SU-DHL-6 (cell line): ENCODE measurements around the gene STX16.

Source experiments
- H2AFZ ChIP-seq: fragments of 200-600 bp; sonication (generic); 2 replicates; pipeline ENCODE4 v1.6.1; 2014; ENCODE audit warnings: low read depth, mild to moderate bottlenecking, moderate library complexity, mixed read lengths, antibody characterized with exemption, low read length; ENCODE audit not compliant: severe bottlenecking
- H3F3A ChIP-seq: fragments of 200-600 bp; shearing (Covaris generic); 2 replicates; pipeline ENCODE4 v1.6.0; 2016; ENCODE audit warnings: antibody characterized with exemption, mild to moderate bottlenecking; ENCODE audit not compliant: insufficient read depth
- H3K27ac ChIP-seq: fragments of 200-600 bp; sonication (generic); 2 replicates; pipeline ENCODE4 v1.5.1; 2016; ENCODE audit warnings: low read depth, mild to moderate bottlenecking, low read length, moderate library complexity, mixed read lengths
- H3K27me3 ChIP-seq: fragments of 200-600 bp; sonication (generic), shearing (Covaris generic); 2 replicates; pipeline ENCODE4 v1.6.0; 2014; ENCODE audit warnings: mild to moderate bottlenecking, low read length
- H3K36me3 ChIP-seq: fragments of 200-600 bp; sonication (generic); 2 replicates; pipeline ENCODE4 v1.6.1; 2014; ENCODE audit warnings: mild to moderate bottlenecking, low read length, mixed read lengths
- H3K4me2 ChIP-seq: fragments of 300-600, 200-600 bp; shearing (Covaris generic), sonication (generic); 2 replicates; pipeline ENCODE4 v1.6.0; 2014; ENCODE audit warnings: low read length, low read depth, mild to moderate bottlenecking; ENCODE audit not compliant: poor library complexity, severe bottlenecking
- H3K4me3 ChIP-seq: fragments of 200-600 bp; sonication (generic); 2 replicates; pipeline ENCODE4 v1.5.1; 2014; ENCODE audit warnings: antibody characterized with exemption, low read length, mild to moderate bottlenecking, mixed read lengths; ENCODE audit not compliant: insufficient read depth, poor library complexity, severe bottlenecking
- H3K79me2 ChIP-seq: fragments of 200-600 bp; sonication (generic); 2 replicates; pipeline ENCODE4 v1.6.1; 2014; ENCODE audit warnings: mild to moderate bottlenecking, low read length, moderate library complexity; ENCODE audit not compliant: insufficient read depth
- H3K9ac ChIP-seq: fragments of 200-600 bp; sonication (generic); 2 replicates; pipeline ENCODE4 v1.7.0; 2014; ENCODE audit warnings: mild to moderate bottlenecking, low read length
- H3K9me2 ChIP-seq: fragments of 200-600 bp; sonication (generic); replicated peaks from 2 replicates; pipeline ENCODE4 v1.6.1; 2014; ENCODE audit warnings: low read length; ENCODE audit not compliant: insufficient read depth
- H3K9me3 ChIP-seq: fragments of 200-600 bp; sonication (generic); 2 replicates; pipeline ENCODE4 v1.6.1; 2014; ENCODE audit warnings: low read length, mixed read lengths; ENCODE audit not compliant: insufficient read depth
- H4K20me1 ChIP-seq: fragments of 200-600 bp; sonication (generic); 2 replicates; pipeline ENCODE4 v1.6.1; 2014; ENCODE audit warnings: low read depth, mild to moderate bottlenecking, antibody characterized with exemption, low read length, moderate library complexity, mixed read lengths
- EZH2phosphoT487 ChIP-seq: fragments of 200-600 bp; sonication (generic), shearing (Covaris generic); conservative IDR thresholded peaks from 2 replicates; pipeline ENCODE4 v1.6.1; 2018; ENCODE audit warnings: mild to moderate bottlenecking, antibody characterized with exemption, low read length, moderate library complexity, mixed read lengths
- TF ChIP-seq, protein P1 (sequence below): fragments of 200-600 bp; sonication (generic); IDR thresholded peaks from one replicate; pipeline ENCODE4 v1.5.1; 2017; ENCODE audit warnings: antibody characterized with exemption, mild to moderate bottlenecking, low read length, moderate library complexity; ENCODE audit not compliant: insufficient read depth, poor library complexity, severe bottlenecking

STX16 gene

DNA sequence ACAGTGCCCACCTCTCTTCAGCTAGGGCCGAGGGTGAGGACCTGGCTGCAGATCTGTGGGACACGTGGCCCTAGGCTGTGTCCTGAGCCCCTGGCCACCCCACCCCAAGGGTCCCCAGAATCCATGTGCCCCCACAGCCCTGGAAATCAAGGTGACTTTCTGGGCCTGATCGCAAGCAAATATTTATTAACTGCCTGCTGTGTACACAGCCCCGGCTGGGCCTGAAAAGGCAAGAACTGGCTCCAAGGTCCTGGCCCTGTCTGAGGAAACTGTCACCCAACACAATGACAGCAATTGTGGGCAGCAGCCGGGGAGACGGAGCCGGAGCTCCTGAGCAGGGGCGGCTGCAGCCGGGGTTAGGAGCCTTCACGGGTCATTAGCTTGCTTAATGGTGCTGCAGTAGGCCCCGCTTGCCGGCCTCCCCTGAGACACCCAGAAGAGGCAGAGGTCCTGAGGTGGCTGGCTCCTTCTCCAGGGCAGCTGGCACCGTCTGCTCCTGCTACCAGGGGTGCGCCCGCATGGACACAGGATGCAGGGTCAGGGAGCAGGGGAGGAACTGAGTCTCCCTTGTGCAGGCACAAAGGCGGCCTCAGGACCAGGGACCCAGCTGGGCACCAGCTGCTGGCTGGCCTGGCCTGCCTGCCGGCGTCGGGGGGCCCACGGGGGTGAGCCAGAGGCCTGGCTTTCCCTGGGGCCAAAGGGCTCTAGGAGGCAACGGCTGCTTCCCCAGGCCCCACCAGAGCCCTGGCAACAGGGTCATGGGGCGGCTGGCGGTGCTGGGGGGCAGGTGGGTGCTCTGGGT is 65.6 kb downstream of the STX16 start:
- no peak overlapping the region for H2AFZ ChIP-seq
- H4K20me1 ChIP-seq, result no peaks in the 10 kb centered on the region
- H3K4me2 ChIP-seq, result no peak overlapping the region
- TF ChIP-seq, protein P1, sequence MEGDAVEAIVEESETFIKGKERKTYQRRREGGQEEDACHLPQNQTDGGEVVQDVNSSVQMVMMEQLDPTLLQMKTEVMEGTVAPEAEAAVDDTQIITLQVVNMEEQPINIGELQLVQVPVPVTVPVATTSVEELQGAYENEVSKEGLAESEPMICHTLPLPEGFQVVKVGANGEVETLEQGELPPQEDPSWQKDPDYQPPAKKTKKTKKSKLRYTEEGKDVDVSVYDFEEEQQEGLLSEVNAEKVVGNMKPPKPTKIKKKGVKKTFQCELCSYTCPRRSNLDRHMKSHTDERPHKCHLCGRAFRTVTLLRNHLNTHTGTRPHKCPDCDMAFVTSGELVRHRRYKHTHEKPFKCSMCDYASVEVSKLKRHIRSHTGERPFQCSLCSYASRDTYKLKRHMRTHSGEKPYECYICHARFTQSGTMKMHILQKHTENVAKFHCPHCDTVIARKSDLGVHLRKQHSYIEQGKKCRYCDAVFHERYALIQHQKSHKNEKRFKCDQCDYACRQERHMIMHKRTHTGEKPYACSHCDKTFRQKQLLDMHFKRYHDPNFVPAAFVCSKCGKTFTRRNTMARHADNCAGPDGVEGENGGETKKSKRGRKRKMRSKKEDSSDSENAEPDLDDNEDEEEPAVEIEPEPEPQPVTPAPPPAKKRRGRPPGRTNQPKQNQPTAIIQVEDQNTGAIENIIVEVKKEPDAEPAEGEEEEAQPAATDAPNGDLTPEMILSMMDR, result no peak
- no peak for TF ChIP-seq EZH2phosphoT487
- no peak overlapping the region for H3K27ac ChIP-seq
- H3K27me3 ChIP-seq, result no peaks in the 10 kb centered on the region
- no peak overlapping the region for H3K9ac ChIP-seq
- no peaks in the 10 kb centered on the region for H3K9me2 ChIP-seq
- H3K9me3 ChIP-seq, result no peaks in the 10 kb centered on the region
- H3F3A ChIP-seq, result no peaks in the 10 kb centered on the region
- H3K4me3 ChIP-seq, result no peak overlapping the region
- H3K36me3 ChIP-seq, result no peaks in the 10 kb centered on the region
- H3K79me2 ChIP-seq, result no peaks in the 10 kb centered on the region

DNA sequence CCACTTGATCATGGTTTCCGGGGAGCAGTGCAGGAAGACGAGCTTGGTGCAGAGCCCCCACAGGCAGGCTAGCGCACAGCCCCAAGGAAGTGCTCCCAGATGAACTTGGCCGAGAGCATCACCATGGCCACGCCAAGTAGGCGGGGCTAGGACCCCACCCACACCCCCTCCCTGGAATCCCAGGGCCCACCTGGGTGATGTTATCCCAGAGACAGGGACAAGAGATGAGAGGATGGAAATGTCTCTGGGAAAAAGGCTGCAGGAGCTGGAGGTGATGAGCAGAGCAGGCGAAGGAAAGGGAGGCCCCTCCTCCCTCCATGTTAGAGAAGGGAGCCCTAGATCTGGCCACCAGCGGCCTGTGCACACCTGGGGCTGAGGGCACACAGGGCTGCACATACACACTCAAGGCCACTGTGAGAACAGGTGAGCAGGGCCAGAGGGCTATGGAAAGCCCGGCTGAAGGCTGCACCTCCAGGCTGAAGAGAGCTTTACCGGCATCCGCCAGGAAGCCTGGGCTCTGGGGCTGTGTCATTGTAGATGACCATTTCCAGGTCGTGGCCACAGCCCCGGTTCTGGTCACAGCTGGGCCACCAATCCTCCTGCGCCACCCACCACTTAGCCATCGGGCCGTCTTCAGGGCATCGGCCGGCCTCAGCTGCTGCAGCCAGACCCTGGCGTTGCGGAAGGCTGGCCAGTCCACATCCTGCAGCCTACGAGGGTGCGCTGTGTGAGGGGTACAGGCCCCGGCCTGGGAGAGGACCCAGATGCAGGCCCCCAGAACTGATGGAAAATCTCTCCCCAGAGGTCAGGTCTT is 66.4 kb downstream of the STX16 start:
- no peaks in the 10 kb centered on the region for H3K36me3 ChIP-seq
- H3K4me3 ChIP-seq, result no peak overlapping the region
- H3K27me3 ChIP-seq, result no peaks in the 10 kb centered on the region
- H3K9me3 ChIP-seq, result no peaks in the 10 kb centered on the region
- H3F3A ChIP-seq, result no peaks in the 10 kb centered on the region
- H4K20me1 ChIP-seq, result no peaks in the 10 kb centered on the region
- no peak overlapping the region for H3K27ac ChIP-seq
- TF ChIP-seq, protein P1, result no peak
- TF ChIP-seq EZH2phosphoT487, result no peak
- H2AFZ ChIP-seq, result no peak overlapping the region
- no peaks in the 10 kb centered on the region for H3K79me2 ChIP-seq
- H3K9ac ChIP-seq, result no peak overlapping the region
- no peak overlapping the region for H3K4me2 ChIP-seq
- no peaks in the 10 kb centered on the region for H3K9me2 ChIP-seq

DNA sequence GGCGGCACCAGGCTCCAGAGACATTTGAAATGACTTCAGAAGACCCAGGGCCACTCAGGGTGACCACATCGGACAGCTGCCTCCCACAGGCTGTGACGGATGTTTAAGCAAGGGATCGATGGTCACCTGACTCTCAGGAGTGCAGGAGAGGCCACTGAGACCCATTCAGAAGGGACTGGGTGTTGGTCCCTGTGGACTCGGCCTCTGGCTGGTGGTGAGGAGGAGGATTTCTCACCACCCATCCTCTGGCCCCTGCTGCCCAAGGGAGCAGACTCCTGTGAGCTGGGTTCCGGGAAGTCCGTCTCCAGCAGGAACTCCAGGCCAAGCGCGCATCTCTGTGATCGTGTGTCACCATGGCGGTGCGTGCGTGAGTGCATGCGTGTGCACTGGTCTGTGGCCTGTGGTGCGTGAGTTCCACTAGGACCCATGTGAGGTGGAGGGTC is 67.1 kb downstream of the STX16 start:
- H3K9me3 ChIP-seq, result no peaks in the 10 kb centered on the region
- no peak overlapping the region for H3K4me2 ChIP-seq
- H3K9ac ChIP-seq, result no peak overlapping the region
- no peak overlapping the region for H2AFZ ChIP-seq
- no peaks in the 10 kb centered on the region for H3F3A ChIP-seq
- no peak overlapping the region for H3K27ac ChIP-seq
- no peak overlapping the region for H3K4me3 ChIP-seq
- no peak for TF ChIP-seq EZH2phosphoT487
- TF ChIP-seq, protein P1, result no peak
- H3K79me2 ChIP-seq, result no peaks in the 10 kb centered on the region
- no peaks in the 10 kb centered on the region for H3K27me3 ChIP-seq
- no peaks in the 10 kb centered on the region for H3K9me2 ChIP-seq
- H3K36me3 ChIP-seq, result no peaks in the 10 kb centered on the region
- H4K20me1 ChIP-seq, result no peaks in the 10 kb centered on the region
